ENCODE data around the gene RHBDF1. TPM values are rescaled to one million over a fixed set of nuclear protein-coding genes. Genes with fewer than 3 reads are reported as not detected.

Gene RHBDF1
- total and polyA plus RNA-seq, 2 of the 13 experiments (the other 11 are each of a cell fraction or from before 2014, with no cell fraction given), result 5.4 to 26.9 TPM

DNA sequence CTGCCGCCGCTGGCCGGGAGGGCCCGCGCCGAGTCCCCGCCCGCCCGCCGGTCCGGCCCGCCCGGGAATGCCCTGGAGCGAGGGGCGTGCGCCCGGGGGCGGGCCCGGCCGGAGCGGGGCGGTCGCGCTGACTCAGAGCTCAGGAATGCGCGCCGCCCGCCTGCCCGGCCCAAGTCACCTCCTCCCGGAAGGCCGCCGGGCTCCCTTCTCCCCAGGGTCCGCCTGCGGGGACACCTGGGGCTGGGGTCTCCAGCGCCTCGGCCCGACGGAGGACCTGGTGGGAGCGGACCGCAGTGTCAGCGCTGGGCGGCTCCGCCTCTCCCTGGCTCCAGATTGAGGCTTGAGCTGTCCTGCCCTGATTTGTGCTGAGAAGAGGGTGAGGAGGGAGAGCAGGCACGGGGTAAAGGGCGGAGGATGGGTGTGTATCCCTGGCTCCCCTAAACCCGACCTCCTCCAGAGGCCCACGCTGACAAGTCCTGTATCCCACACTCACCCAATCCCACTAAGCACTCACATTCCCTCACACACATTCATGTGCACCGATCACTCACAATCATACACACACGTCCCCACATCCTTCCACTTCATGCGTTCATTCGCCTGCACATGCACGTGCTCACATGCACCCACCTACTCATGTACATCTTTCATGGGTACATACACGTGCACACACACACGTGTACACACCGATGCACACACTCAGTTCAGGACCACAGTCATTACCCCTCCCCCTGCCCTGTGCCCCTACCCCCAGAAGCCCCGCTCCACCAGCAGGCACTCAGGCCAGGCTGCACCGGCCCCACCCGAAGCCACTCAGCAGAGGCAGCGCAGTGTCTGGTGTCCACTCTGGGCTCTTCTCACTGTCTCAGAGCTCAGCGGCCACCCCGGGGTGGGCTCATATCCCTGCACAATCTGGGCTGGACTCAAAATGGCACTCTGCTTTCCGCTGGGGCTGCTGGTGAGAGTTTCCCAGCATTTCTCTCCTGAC lies at the start of gene RHBDF1 (continued):
- TF ChIP-seq, protein P1, sequence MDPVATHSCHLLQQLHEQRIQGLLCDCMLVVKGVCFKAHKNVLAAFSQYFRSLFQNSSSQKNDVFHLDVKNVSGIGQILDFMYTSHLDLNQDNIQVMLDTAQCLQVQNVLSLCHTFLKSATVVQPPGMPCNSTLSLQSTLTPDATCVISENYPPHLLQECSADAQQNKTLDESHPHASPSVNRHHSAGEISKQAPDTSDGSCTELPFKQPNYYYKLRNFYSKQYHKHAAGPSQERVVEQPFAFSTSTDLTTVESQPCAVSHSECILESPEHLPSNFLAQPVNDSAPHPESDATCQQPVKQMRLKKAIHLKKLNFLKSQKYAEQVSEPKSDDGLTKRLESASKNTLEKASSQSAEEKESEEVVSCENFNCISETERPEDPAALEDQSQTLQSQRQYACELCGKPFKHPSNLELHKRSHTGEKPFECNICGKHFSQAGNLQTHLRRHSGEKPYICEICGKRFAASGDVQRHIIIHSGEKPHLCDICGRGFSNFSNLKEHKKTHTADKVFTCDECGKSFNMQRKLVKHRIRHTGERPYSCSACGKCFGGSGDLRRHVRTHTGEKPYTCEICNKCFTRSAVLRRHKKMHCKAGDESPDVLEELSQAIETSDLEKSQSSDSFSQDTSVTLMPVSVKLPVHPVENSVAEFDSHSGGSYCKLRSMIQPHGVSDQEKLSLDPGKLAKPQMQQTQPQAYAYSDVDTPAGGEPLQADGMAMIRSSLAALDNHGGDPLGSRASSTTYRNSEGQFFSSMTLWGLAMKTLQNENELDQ (CRISPR knock-in tag; IDR thresholded peaks at IDR 0.05; ENCODE audit: borderline replicate concordance), result no peak
- TF ChIP-seq, protein P2, sequence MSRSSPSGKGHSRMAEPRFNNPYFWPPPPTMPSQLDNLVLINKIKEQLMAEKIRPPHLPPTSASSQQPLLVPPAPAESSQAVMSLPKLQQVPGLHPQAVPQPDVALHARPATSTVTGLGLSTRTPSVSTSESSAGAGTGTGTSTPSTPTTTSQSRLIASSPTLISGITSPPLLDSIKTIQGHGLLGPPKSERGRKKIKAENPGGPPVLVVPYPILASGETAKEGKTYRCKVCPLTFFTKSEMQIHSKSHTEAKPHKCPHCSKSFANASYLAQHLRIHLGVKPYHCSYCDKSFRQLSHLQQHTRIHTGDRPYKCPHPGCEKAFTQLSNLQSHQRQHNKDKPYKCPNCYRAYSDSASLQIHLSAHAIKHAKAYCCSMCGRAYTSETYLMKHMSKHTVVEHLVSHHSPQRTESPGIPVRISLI (CRISPR knock-in tag; IDR thresholded peaks at IDR 0.05; ENCODE audit: borderline replicate concordance), result no peak
- TF ChIP-seq, protein P3, sequence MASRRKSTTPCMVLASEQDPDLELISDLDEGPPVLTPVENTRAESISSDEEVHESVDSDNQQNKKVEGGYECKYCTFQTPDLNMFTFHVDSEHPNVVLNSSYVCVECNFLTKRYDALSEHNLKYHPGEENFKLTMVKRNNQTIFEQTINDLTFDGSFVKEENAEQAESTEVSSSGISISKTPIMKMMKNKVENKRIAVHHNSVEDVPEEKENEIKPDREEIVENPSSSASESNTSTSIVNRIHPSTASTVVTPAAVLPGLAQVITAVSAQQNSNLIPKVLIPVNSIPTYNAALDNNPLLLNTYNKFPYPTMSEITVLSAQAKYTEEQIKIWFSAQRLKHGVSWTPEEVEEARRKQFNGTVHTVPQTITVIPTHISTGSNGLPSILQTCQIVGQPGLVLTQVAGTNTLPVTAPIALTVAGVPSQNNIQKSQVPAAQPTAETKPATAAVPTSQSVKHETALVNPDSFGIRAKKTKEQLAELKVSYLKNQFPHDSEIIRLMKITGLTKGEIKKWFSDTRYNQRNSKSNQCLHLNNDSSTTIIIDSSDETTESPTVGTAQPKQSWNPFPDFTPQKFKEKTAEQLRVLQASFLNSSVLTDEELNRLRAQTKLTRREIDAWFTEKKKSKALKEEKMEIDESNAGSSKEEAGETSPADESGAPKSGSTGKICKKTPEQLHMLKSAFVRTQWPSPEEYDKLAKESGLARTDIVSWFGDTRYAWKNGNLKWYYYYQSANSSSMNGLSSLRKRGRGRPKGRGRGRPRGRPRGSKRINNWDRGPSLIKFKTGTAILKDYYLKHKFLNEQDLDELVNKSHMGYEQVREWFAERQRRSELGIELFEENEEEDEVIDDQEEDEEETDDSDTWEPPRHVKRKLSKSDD (CRISPR knock-in tag; IDR thresholded peaks at IDR 0.05; ENCODE audit: low read depth), result no peak
- TF ChIP-seq MXD4 (CRISPR knock-in tag; IDR thresholded peaks at IDR 0.05) (no peak), POLR2AphosphoS5 (IDR thresholded peaks at IDR 0.05; ENCODE audit: low read depth, low read length) (no peak), ZNF724P (CRISPR knock-in tag; IDR thresholded peaks at IDR 0.05; ENCODE audit: borderline replicate concordance) (no peak), PAF1 (CRISPR knock-in tag; IDR thresholded peaks at IDR 0.05) (no peak), ZNF484 (CRISPR knock-in tag; IDR thresholded peaks at IDR 0.05; ENCODE audit: borderline replicate concordance, low read depth) (no peak), SALL2 (CRISPR knock-in tag; IDR thresholded peaks at IDR 0.05) (no peak)
- TF ChIP-seq, protein P4, sequence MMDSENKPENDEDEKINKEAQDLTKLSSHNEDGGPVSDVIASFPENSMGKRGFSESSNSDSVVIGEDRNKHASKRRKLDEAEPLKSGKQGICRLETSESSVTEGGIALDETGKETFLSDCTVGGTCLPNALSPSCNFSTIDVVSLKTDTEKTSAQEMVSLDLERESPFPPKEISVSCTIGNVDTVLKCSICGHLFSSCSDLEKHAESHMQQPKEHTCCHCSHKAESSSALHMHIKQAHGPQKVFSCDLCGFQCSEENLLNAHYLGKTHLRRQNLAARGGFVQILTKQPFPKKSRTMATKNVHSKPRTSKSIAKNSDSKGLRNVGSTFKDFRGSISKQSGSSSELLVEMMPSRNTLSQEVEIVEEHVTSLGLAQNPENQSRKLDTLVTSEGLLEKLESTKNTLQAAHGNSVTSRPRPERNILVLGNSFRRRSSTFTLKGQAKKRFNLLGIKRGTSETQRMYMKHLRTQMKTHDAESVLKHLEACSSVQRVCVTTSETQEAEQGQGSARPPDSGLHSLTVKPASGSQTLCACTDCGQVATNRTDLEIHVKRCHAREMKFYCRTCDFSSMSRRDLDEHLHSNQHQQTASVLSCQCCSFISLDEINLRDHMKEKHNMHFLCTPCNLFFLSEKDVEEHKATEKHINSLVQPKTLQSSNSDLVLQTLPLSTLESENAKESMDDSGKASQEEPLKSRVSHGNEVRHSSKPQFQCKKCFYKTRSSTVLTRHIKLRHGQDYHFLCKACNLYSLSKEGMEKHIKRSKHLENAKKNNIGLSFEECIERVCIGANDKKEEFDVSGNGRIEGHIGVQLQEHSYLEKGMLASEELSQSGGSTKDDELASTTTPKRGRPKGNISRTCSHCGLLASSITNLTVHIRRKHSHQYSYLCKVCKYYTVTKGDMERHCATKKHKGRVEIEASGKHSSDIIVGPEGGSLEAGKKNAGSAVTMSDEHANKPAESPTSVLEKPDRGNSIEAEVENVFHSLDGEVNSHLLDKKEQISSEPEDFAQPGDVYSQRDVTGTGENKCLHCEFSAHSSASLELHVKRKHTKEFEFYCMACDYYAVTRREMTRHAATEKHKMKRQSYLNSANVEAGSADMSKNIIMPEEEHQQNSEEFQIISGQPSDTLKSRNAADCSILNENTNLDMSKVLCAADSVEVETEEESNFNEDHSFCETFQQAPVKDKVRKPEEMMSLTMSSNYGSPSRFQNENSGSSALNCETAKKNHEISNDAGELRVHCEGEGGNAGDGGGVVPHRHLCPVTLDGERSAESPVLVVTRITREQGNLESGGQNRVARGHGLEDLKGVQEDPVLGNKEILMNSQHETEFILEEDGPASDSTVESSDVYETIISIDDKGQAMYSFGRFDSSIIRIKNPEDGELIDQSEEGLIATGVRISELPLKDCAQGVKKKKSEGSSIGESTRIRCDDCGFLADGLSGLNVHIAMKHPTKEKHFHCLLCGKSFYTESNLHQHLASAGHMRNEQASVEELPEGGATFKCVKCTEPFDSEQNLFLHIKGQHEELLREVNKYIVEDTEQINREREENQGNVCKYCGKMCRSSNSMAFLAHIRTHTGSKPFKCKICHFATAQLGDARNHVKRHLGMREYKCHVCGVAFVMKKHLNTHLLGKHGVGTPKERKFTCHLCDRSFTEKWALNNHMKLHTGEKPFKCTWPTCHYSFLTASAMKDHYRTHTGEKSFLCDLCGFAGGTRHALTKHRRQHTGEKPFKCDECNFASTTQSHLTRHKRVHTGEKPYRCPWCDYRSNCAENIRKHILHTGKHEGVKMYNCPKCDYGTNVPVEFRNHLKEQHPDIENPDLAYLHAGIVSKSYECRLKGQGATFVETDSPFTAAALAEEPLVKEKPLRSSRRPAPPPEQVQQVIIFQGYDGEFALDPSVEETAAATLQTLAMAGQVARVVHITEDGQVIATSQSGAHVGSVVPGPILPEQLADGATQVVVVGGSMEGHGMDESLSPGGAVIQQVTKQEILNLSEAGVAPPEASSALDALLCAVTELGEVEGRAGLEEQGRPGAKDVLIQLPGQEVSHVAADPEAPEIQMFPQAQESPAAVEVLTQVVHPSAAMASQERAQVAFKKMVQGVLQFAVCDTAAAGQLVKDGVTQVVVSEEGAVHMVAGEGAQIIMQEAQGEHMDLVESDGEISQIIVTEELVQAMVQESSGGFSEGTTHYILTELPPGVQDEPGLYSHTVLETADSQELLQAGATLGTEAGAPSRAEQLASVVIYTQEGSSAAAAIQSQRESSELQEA (CRISPR knock-in tag; IDR thresholded peaks at IDR 0.05; ENCODE audit: not compliant biosample characterization), result no peak

All from HepG2 (cell line).